WTC11 (cell line): Measurements from ENCODE around the gene ST13. TPM values are rescaled to one million over a fixed set of nuclear protein-coding genes. Genes with fewer than 3 reads are reported as not detected.

Experiments used
- ATAC-seq: fragments of 200-7000 bp; cut with Tn5 transposase; 2 replicates; pipeline ENCODE4 v1.10.0; 2021; ENCODE audit warnings: mild to moderate bottlenecking, moderate library complexity
- CTCF ChIA-PET: fragments of 300-600 bp; sonication (Branson Sonifier 250); formaldehyde crosslinking; loops from one replicate; lab custom pipeline; 2021; ENCODE audit warnings: antibody characterized with exemption; lab: Charles Lee
- POLR2A ChIA-PET: fragments of 350-600 bp; sonication (Branson Sonifier 250); formaldehyde crosslinking; loops from one replicate; lab custom pipeline; 2021; ENCODE audit warnings: antibody characterized with exemption; lab: Charles Lee
- DNase-seq: peaks from one replicate; pipeline ENCODE4 v3.0.0; 2021; ENCODE audit warnings: low spot score
- H3K27ac Mint-ChIP-seq: 2 replicates; pipeline ENCODE4 v1.8.0; 2021; ENCODE audit warnings: mixed read lengths
- H3K27me3 Mint-ChIP-seq: 2 replicates; pipeline ENCODE4 v1.8.0; 2021; ENCODE audit warnings: low read depth, mild to moderate bottlenecking, moderate library complexity, mixed read lengths
- H3K36me3 Mint-ChIP-seq: 2 replicates; pipeline ENCODE4 v1.8.0; 2021; ENCODE audit warnings: mixed read lengths
- H3K4me1 Mint-ChIP-seq: 2 replicates; pipeline ENCODE4 v1.8.0; 2022; ENCODE audit warnings: mixed read lengths
- H3K4me3 Mint-ChIP-seq: 2 replicates; pipeline ENCODE4 v1.8.0; 2021; ENCODE audit warnings: mild to moderate bottlenecking, moderate library complexity, mixed read lengths
- H3K9me3 Mint-ChIP-seq: 2 replicates; pipeline ENCODE4 v1.8.0; 2021; ENCODE audit warnings: mixed read lengths
- ATF1 ChIP-seq: sonication (generic); formaldehyde crosslinking; IDR thresholded peaks from 2 replicates; pipeline ENCODE4 v1.8.1; 2023; ENCODE audit warnings: mild to moderate bottlenecking, moderate library complexity, missing genetic modification reagents
- ATF3 ChIP-seq: sonication (generic); formaldehyde crosslinking; conservative IDR thresholded peaks from 2 replicates; pipeline ENCODE4 v1.8.1; 2022; ENCODE audit warnings: mild to moderate bottlenecking, missing genetic modification reagents
- ATF6 ChIP-seq: sonication (generic); formaldehyde crosslinking; IDR thresholded peaks from 2 replicates; pipeline ENCODE4 v1.8.1; 2023; ENCODE audit warnings: mild to moderate bottlenecking, missing genetic modification reagents
- CDX4 ChIP-seq: fragments of 250-450 bp; sonication (Bioruptor Pico); IDR thresholded peaks from 2 replicates; pipeline ENCODE4 v1.9.0; 2021; ENCODE audit warnings: moderate library complexity, mild to moderate bottlenecking, inconsistent platforms, borderline replicate concordance
- CREM ChIP-seq: sonication (generic); formaldehyde crosslinking; IDR thresholded peaks from 2 replicates; pipeline ENCODE4 v1.8.1; 2022; ENCODE audit warnings: mild to moderate bottlenecking, missing genetic modification reagents, moderate library complexity
- FOXJ3 ChIP-seq: sonication (generic); formaldehyde crosslinking; IDR thresholded peaks from 2 replicates; pipeline ENCODE4 v1.9.0; 2021; ENCODE audit warnings: missing genetic modification reagents, mild to moderate bottlenecking, borderline replicate concordance
- FOXP4 ChIP-seq: sonication (generic); formaldehyde crosslinking; IDR thresholded peaks from 2 replicates; pipeline ENCODE4 v1.8.0; 2022; ENCODE audit warnings: mild to moderate bottlenecking, missing genetic modification reagents
- GABPB1 ChIP-seq: sonication (generic); formaldehyde crosslinking; IDR thresholded peaks from 2 replicates; pipeline ENCODE4 v1.8.1; 2023; ENCODE audit warnings: mild to moderate bottlenecking, missing genetic modification reagents
- GTF2I ChIP-seq: fragments of 250-450 bp; sonication (Bioruptor Pico); conservative IDR thresholded peaks from 2 replicates; pipeline ENCODE4 v1.4.0; 2021; ENCODE audit warnings: mild to moderate bottlenecking
- IRF2 ChIP-seq: sonication (generic); formaldehyde crosslinking; IDR thresholded peaks from 2 replicates; pipeline ENCODE4 v1.8.0; 2022; ENCODE audit warnings: low read depth, missing genetic modification reagents, borderline replicate concordance
- JUN ChIP-seq: sonication (generic); formaldehyde crosslinking; IDR thresholded peaks from 2 replicates; pipeline ENCODE4 v1.8.0; 2023; ENCODE audit warnings: mild to moderate bottlenecking, missing genetic modification reagents
- MXD4 ChIP-seq: fragments of 250-450 bp; sonication (Bioruptor Pico); IDR thresholded peaks from 2 replicates; pipeline ENCODE4 v1.8.0; 2021; ENCODE audit warnings: mild to moderate bottlenecking, moderate library complexity, borderline replicate concordance
- NFE2L1 ChIP-seq: sonication (generic); formaldehyde crosslinking; IDR thresholded peaks from 2 replicates; pipeline ENCODE4 v1.8.1; 2023; ENCODE audit warnings: missing genetic modification reagents
- SMAD4 ChIP-seq: sonication (generic); formaldehyde crosslinking; IDR thresholded peaks from 2 replicates; pipeline ENCODE4 v1.8.0; 2022; ENCODE audit warnings: mild to moderate bottlenecking, missing genetic modification reagents
- SP1 ChIP-seq: sonication (generic); formaldehyde crosslinking; conservative IDR thresholded peaks from 2 replicates; pipeline ENCODE4 v1.8.1; 2022; ENCODE audit warnings: missing genetic modification reagents
- STAT6 ChIP-seq: sonication (generic); formaldehyde crosslinking; conservative IDR thresholded peaks from 2 replicates; pipeline ENCODE4 v1.8.1; 2023; ENCODE audit warnings: mild to moderate bottlenecking, low read depth, missing genetic modification reagents, moderate library complexity
- TEAD4 ChIP-seq: sonication (generic); formaldehyde crosslinking; IDR thresholded peaks from 2 replicates; pipeline ENCODE4 v1.8.0; 2022; ENCODE audit warnings: mild to moderate bottlenecking, missing genetic modification reagents
- USF2 ChIP-seq: sonication (generic); formaldehyde crosslinking; IDR thresholded peaks from 2 replicates; pipeline ENCODE4 v1.8.1; 2023; ENCODE audit warnings: mild to moderate bottlenecking, missing genetic modification reagents, moderate library complexity
- ZBTB21 ChIP-seq: sonication (generic); formaldehyde crosslinking; IDR thresholded peaks from 2 replicates; pipeline ENCODE4 v1.8.1; 2023; ENCODE audit warnings: mild to moderate bottlenecking, missing genetic modification reagents, borderline replicate concordance
- ZMAT4 ChIP-seq: fragments of 250-450 bp; sonication (Bioruptor Pico); IDR thresholded peaks from 2 replicates; pipeline ENCODE4 v1.9.0; 2021; ENCODE audit warnings: mild to moderate bottlenecking
- ZNF219 ChIP-seq: sonication (generic); formaldehyde crosslinking; IDR thresholded peaks from 2 replicates; pipeline ENCODE4 v1.8.0; 2023; ENCODE audit warnings: missing genetic modification reagents, mild to moderate bottlenecking, borderline replicate concordance
- ZNF532 ChIP-seq: fragments of 250-450 bp; sonication (Bioruptor Pico); IDR thresholded peaks from 2 replicates; pipeline ENCODE4 v1.9.0; 2021; ENCODE audit warnings: mild to moderate bottlenecking, borderline replicate concordance
- ZNF671 ChIP-seq: fragments of 250-450 bp; sonication (Bioruptor Pico); IDR thresholded peaks from 2 replicates; pipeline ENCODE4 v1.8.0; 2021; ENCODE audit warnings: mild to moderate bottlenecking
- total RNA-seq: library from RNA; stranded (reverse); gene quantifications from 3 replicates; pipeline ENCODE4 v1.2.3, GENCODE V29; 2021

The ST13 gene
- total RNA-seq, 1 experiment from 2014 or later, result 289 TPM

GRCh38 chr22:40797427-40797826 lies 59.0 kb downstream of the ST13 start:
- Mint-ChIP-seq H3K36me3 (peaks cover 14% of the 10 kb centered on the region; the same call in 1 of the 2 replicates), H3K27me3 (no peaks in the 10 kb centered on the region), H3K4me3 (no peak overlapping the region)
- no peak for ATAC-seq
- no peak for TF ChIP-seq MXD4 (CRISPR knock-in tag)
- no peak for TF ChIP-seq SMAD4 (CRISPR knock-in tag)
- TF ChIP-seq CDX4 (CRISPR knock-in tag), result no peak
- TF ChIP-seq FOXJ3 (CRISPR knock-in tag), result no peak
- no peak for TF ChIP-seq STAT6
- TF ChIP-seq GABPB1 (CRISPR knock-in tag), result no peak
- TF ChIP-seq IRF2 (CRISPR knock-in tag), result no peak
- TF ChIP-seq ZMAT4 (CRISPR knock-in tag), result no peak
- TF ChIP-seq CREM (CRISPR knock-in tag), result no peak
- TF ChIP-seq ZBTB21 (CRISPR knock-in tag), result no peak
- TF ChIP-seq ZNF671, result no peak
- TF ChIP-seq TEAD4, result no peak
- TF ChIP-seq ZNF219 (CRISPR knock-in tag), result no peak
- TF ChIP-seq JUN (CRISPR knock-in tag), result no peak
- TF ChIP-seq ATF1 (CRISPR knock-in tag), result no peak
- no peak for TF ChIP-seq NFE2L1
- TF ChIP-seq FOXP4, result no peak
- TF ChIP-seq USF2, result no peak
- no peak for TF ChIP-seq SP1 (CRISPR knock-in tag)
- TF ChIP-seq, all 79 proteins: peak for 0
- POLR2A ChIA-PET, result no interaction called here
- no peak overlapping the region for H3K27ac Mint-ChIP-seq
- CTCF ChIA-PET, result no interaction called here
- H3K9me3 Mint-ChIP-seq, result no peaks in the 10 kb centered on the region
- DNase-seq, result no peak
- no peaks in the 10 kb centered on the region for H3K4me1 Mint-ChIP-seq

GRCh38 chr22:40792451-40792850 lies 64.0 kb downstream of the ST13 start:
- Mint-ChIP-seq H3K4me3 (no peak overlapping the region), H3K27ac (no peak overlapping the region), H3K4me1 (peaks cover 11% of the 10 kb centered on the region), H3K27me3 (no peaks in the 10 kb centered on the region), H3K9me3 (no peaks in the 10 kb centered on the region), H3K36me3 (peaks cover 35% of the 10 kb centered on the region)
- POLR2A ChIA-PET, result no interaction called here
- DNase-seq, result no peak
- CTCF ChIA-PET, result no interaction called here
- ATAC-seq, result no peak
- TF ChIP-seq ATF3 (CRISPR knock-in tag) (no peak), CDX4 (CRISPR knock-in tag) (no peak), SP1 (CRISPR knock-in tag) (no peak), ZNF532 (CRISPR knock-in tag) (no peak), ATF6 (CRISPR knock-in tag) (no peak), GTF2I (CRISPR knock-in tag) (no peak)
